Stimulated activated naive CD8-positive, alpha-beta T cell treated with anti-CD3 and anti-CD28 coated beads, Interleukin-15, Interleukin-2, amounts not matched to agents 100 U/mL and 50 U/mL, for 24 hours (primary cell): ENCODE results near the gene HCK.

Source experiments
- ATAC-seq: fragments of 150-1000 bp; cut with Tn5 transposase; one replicate; pipeline ENCODE4 v1.10.0; 2021
- DNase-seq: peaks from one replicate; pipeline ENCODE4 v3.0.0; 2021

HCK gene

DNA sequence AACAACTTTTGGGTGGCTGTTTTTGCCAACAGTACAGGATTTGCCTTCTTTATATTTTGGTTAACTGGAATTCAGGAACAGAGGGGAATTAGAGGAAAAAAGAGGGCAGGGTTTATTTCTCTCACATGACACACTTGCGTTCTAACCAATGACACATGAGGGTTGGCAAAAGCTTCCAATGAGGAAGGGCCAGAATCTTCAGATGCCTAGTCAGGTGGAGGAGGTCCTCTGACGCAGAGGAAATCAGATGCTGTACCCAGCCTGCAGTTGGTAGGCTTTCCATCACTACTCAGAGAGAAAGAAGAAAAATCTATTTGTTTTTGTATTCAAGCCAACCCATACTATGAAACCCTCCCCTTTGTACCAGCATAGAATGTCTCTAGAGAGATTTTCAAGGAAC is 78.3 kb downstream of the HCK start:
- ATAC-seq (no peak), DNase-seq (no peak)

DNA sequence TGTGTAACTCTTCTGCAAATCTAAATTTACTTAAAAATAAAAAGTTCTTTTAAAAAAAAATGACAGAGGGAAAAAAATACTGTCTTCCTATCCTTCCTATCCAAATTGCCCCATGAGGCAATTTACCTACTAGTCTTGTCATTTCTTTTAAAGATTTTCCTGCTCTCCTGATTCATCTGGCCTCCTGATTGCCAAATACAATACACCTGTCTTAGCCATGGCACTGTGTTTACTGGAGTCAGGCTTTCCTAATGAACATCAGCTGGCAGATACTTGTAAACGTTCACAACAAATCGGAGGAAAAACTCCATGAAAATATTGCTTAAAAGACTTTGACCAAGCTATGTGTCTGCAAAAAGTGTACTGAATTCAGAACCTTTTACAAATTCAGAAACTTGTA is 78.9 kb downstream of the HCK start:
- DNase-seq: no peak
- no peak for ATAC-seq

DNA sequence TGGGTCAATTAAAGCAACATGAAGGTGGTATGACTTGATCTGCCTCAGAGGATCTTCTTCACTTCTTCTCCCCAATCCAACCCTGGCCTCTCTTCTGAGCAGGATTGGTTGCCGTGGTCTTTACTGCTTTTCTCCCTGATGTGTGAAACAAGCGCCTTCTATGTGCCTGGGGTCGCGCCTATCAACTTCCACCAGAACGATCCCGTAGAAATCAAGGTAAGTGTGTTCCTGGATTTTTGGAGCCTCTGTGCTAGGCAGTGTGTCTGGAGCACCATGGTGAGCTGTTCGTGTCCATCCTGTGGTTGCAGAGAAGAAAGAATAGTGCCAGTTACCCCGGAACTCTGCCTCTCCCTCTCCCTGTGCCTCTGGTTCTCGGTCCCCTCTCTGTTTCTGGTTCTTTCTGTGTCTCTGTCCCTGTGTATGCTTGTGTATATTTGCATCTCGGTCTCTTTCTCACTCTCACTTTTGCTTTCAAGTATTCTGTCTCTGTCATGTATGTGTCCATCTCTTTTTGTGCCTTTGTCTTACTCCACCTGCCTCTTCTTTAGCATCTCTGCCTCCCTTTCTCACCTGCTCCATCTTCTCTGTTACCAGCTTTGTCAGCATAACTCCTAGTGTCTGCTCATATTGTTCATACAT is 81.0 kb downstream of the HCK start:
- no peak for ATAC-seq
- no peak for DNase-seq

DNA sequence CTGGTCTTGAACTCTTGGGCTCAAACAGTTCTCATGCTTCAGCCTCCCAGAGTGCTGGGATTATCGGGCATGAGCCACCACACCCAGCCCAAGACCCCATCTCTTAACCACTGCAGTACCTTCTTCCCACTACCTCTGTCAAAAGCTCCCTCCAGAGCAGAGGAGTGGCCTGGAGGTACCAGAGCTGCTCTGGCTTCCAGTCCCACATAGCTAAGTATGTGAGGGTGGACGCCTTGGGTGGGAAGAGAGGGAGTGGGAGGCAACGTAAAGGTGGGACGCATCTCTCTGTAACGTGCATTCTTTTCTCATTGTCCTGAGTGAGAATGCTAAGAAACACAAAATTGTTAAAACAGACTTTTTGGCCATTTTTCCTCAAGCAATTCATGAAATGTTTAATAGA is 82.0 kb downstream of the HCK start:
- no peak for DNase-seq
- ATAC-seq: no peak

DNA sequence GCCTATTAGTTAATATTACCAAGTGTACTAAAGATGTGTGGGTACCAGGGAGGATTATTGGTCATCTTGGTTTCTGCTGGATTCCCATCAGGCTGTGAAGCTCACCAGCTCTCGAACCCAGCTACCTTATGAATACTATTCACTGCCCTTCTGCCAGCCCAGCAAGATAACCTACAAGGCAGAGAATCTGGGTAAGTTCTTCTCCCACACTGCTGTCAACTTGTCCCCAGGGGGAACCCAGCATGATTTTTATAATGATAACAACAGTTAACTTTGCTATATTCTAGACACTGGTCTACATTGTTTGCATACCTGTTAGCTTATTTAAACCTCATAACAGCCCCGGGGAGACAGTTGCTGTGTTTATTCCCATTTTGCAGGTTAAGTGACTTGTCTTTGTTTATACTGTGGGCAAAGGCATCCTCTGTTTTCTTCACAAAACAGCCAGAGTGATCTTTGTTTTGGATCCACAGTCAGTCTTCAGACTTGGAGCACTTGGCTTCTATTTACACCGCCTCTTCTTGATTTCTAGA is 84.0 kb downstream of the HCK start:
- ATAC-seq (no peak), DNase-seq (no peak)

DNA sequence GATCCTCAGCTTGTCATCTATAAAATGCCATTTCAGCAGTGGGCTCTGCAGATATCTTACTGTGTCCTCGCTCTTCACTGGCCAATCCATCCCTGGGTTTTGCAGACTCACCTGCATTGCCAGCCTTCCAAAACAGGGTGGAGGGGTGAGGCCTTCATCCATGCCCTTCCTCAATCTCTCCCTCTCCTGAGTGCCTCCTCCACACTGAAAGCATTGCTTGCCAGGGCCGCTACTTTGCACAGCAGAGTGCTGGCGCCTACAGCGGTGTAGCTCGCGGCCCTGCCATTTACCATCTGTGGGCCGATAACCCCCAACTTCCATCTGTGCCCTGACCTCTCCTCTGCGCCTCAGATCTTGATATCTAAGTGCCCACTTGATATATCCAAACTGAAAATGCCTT is 86.9 kb downstream of the HCK start:
- DNase-seq: no peak
- ATAC-seq: no peak

DNA sequence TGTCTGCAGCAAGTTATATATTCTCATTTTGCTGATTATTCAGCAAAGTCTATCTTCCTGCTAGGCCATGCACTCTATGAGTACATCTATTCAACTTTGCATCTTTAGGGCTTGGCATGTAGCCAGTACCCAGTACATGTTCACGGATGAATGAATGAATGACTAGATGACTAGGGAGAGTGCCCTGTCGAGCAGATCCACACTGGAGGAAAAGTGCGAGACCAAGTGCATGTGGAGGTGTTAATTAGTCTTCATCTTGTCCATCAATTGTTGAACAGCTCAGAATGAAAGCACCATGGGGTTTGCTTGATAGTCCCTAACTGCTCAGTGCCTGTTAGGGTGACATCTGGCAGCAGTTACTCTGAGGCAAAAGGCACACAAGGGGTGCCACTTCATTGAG is 87.9 kb downstream of the HCK start:
- no peak for DNase-seq

DNA sequence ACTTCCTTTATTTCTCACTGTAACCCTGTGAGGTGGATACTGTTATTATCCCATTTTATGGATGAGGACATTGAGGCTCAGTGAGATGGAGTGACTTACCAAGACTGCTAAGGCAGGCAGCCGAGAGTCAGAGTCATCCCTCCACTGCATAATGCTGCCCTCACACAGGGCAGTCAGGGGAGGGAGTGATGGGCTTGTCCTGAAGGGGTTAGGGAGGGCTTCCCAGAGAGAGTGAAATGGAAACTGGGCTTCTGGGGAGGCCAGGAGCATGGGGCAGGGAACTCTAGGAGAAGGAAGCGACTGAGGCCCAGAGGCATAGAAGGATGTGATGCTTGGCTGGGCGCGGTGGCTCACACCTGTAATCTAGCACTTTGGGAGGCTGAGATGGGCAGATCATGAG is 88.6 kb downstream of the HCK start:
- DNase-seq (no peak), ATAC-seq (no peak)

More for the DNA sequence above, 87.9 kb downstream of the HCK start:
- ATAC-seq: no peak

DNA sequence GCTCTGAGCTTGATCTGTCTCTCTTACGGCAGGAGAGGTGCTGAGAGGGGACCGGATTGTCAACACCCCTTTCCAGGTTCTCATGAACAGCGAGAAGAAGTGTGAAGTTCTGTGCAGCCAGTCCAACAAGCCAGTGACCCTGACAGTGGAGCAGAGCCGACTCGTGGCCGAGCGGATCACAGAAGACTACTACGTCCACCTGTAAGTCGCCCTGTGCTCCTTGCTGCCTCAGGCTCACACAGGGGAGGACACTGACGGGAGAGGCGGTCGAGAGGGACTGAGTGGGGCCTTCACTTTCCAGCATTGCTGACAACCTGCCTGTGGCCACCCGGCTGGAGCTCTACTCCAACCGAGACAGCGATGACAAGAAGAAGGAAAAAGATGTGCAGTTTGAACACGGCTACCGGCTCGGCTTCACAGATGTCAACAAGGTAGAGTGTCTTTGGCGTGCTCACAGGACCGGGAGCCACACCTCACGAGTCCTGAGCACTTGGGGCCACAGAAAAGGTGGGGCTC is 89.5 kb downstream of the HCK start:
- DNase-seq (no peak), ATAC-seq (no peak)

DNA sequence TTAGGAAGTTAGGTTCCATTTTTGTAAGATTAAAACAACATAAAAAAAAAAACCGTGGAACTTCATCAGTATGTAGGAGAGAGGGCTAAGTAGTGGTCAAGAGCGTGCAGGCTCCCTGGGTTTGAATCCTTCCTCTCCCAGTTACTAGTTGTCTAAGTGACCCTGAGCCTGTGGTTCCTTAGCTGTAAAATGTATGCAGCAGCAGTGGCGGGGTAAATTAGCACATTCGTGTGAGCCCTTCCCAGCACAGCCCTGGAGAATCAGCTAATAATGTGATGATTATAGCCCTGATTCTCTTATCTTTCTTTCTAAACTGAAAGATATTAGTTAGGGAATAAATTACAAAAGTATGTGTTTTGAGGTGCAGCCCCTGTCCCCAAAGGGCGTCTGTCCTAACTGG is 90.0 kb downstream of the HCK start:
- ATAC-seq (no peak), DNase-seq (no peak)

DNA sequence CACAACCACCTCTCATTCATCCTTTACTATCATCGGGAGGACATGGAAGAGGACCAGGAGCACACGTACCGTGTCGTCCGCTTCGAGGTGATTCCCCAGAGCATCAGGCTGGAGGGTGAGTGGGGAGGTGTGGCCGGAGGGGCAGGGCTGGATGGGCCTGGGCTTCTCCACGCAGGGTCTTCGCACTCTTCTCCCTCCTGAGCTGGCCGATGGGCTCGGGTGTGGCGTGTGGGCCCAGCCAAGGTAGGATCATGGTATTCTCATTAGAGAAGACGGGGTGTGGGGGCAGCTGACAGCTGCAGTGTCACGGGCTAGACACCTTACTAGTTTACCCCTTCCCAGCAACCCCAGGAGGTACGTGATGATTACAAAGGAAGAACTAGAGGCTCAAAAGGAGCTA is 90.9 kb downstream of the HCK start:
- ATAC-seq (no peak), DNase-seq (no peak)

DNA sequence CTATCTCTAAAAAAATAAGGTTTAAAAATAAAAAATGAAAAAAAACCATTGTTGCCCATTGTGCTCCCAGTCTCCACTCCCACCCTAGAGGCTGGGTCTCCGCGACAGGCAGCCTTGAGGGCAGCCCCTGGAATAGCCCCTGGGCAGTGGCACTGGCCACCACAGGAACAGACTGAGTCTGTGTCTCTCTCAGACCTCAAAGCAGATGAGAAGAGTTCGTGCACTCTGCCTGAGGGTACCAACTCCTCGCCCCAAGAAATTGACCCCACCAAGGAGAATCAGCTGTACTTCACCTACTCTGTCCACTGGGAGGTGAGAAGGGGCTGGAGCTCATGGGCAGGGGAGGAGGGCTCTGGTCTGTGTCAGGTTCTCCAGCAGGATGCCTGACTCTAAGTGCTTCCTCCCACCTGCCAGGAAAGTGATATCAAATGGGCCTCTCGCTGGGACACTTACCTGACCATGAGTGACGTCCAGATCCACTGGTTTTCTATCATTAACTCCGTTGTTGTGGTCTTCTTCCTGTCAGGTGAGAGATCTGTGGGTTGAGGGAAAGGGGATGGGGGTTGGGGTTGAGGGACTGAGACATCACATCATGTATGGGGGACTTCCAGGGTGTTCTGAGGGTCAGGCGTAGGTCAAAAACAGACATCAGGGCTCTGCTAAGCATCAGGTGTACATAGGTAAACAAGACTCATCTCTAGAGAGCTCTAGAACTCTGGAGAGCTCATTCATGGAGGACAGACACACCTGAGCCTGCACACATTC is 93.0 kb downstream of the HCK start:
- DNase-seq: no peak
- ATAC-seq: no peak

DNA sequence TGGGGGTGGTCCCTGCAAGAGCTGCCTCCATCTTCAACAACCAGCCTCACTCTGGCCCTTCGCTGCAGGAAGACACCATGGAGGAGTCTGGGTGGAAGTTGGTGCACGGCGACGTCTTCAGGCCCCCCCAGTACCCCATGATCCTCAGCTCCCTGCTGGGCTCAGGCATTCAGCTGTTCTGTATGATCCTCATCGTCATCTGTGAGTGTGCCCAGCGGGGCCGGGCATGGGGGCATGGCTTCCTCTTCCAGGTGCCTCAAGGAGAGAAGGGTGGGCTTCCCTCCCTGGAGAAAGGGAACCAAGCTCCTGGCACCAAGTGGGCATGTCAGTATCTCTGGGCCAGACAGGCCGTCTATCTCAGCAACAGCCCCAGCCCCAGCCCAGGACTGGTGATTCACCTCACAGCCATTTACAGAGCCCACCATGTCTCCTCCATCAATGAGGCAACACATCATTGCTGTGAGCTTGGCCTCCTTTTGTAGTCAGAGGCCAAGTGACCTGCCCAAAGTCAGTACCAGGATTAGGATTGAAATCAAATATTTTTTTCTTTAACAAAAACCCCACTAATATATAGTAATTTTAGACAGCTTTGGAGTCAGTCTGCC is 97.6 kb downstream of the HCK start:
- ATAC-seq: no peak
- no peak for DNase-seq

DNA sequence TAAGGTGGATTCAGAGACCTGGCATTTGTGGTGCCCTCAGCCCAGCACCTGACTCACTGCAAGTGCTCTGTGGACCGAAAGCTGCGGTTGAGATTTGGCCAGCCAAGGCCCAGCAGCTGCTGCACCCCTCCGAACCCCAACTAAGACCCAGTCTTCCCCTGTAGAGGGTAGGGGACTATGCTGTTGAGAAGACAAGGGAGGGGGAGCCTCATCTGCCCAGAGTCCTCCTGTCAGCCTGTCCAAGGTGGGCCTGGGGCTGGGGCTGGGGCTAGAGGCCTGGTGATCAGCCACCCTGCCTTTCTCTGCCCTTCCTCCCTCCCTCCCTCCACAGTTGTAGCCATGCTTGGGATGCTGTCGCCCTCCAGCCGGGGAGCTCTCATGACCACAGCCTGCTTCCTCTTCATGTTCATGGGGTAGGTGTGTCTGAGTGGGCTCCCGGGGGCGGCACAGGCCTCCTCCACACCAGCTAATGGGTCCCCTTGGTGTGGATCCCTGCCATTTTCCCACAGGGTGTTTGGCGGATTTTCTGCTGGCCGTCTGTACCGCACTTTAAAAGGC is 98.3 kb downstream of the HCK start:
- no peak for DNase-seq
- no peak for ATAC-seq
